ENCODE measurements around the gene ASB4. TPM values are rescaled to one million over a fixed set of nuclear protein-coding genes. Genes with fewer than 3 reads are reported as not detected.

Gene ASB4
- total and polyA plus RNA-seq, 12 donors = 18.3 to 323 (median 88.2) TPM

- intact Hi-C loops (cut with DNase I) = no loop called here
- 93 to 100% (median 96%) methylated on average over 1 of the region's 1 CpG for WGBS, 4 donors
Observed at GRCh38 chr7:95517870-95518269, 32.1 kb downstream of the ASB4 start.

DNA sequence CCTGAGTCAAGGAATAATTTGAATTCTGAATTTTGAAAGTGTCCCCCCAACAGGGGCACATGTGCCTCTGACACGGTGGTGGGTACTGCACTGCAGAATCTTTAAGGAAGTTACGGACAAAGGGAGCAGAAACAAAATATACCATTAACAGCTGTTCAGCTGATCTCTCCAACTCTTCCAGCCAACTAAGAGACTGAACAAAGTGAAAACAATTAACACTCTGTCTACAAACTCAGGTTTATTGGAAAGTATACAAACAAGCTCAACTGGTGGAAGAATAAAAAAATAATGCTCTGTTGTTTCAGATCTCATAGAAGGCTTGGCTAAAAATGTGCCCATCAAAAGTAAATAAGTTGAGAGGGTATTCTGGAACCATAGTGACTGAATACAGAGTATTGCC is 34.4 kb downstream of the ASB4 start:
- Histone ChIP-seq H3K9me3 (replicated peaks in 1 of 3) (no peaks in the 10 kb centered on the region), H3K4me1 (replicated peaks in 1 of 2) (peaks cover 3 to 35% of the 10 kb centered on the region in 2 donors), H3K4me3 (no peak overlapping the region), H3K27me3 (no peaks in the 10 kb centered on the region), H3K27ac (no peak overlapping the region), H3K36me3 (replicated peaks in 1 of 2) (no peaks in the 10 kb centered on the region)
- TF ChIP-seq, protein P1, sequence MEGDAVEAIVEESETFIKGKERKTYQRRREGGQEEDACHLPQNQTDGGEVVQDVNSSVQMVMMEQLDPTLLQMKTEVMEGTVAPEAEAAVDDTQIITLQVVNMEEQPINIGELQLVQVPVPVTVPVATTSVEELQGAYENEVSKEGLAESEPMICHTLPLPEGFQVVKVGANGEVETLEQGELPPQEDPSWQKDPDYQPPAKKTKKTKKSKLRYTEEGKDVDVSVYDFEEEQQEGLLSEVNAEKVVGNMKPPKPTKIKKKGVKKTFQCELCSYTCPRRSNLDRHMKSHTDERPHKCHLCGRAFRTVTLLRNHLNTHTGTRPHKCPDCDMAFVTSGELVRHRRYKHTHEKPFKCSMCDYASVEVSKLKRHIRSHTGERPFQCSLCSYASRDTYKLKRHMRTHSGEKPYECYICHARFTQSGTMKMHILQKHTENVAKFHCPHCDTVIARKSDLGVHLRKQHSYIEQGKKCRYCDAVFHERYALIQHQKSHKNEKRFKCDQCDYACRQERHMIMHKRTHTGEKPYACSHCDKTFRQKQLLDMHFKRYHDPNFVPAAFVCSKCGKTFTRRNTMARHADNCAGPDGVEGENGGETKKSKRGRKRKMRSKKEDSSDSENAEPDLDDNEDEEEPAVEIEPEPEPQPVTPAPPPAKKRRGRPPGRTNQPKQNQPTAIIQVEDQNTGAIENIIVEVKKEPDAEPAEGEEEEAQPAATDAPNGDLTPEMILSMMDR (IDR thresholded peaks at IDR 0.05) = no peak
- TF ChIP-seq POLR2A (IDR thresholded peaks at IDR 0.05) = no peak
- intact Hi-C loops (cut with DNase I) = no loop called here
- DNase-seq = no peak
- 86 to 94% (median 90%) methylated on average over 2 of the region's 2 CpGs for WGBS, 4 donors

More at GRCh38 chr7:95517870-95518269, 32.1 kb downstream of the ASB4 start:
- H3K36me3 ChIP-seq (replicated peaks in 1 of 2) = no peaks in the 10 kb centered on the region
- H3K4me3 ChIP-seq = no peak overlapping the region
- no peak overlapping the region for H3K27ac ChIP-seq
- H3K9me3 ChIP-seq (replicated peaks in 1 of 3) = no peaks in the 10 kb centered on the region
- H3K4me1 ChIP-seq (replicated peaks in 1 of 2) = peaks cover 1 to 29% of the 10 kb centered on the region in 2 donors
- TF ChIP-seq, protein P1 (IDR thresholded peaks at IDR 0.05) = no peak
- TF ChIP-seq POLR2A (IDR thresholded peaks at IDR 0.05) = no peak
- no peaks in the 10 kb centered on the region for H3K27me3 ChIP-seq
- DNase-seq = no peak

- Histone ChIP-seq H3K4me1 (replicated peaks in 1 of 2) (peaks cover 13 to 47% of the 10 kb centered on the region in 2 donors), H3K4me3 (no peak overlapping the region), H3K36me3 (replicated peaks in 1 of 2) (no peaks in the 10 kb centered on the region), H3K27ac (peak overlapping the region in 3 of 5 donors; percentile 16 to 75 (median 67)), H3K9me3 (replicated peaks in 1 of 3) (no peaks in the 10 kb centered on the region), H3K27me3 (no peaks in the 10 kb centered on the region)
- DNase-seq = peak in 2 of 7 donors; percentile 29 to 35
- TF ChIP-seq, protein P1 (IDR thresholded peaks at IDR 0.05) = no peak
- no peak for TF ChIP-seq POLR2A (IDR thresholded peaks at IDR 0.05)
- intact Hi-C loops (cut with DNase I) = loop anchor here (5.0 kb wide), 2 partner anchors 157 to 162 kb away; no protein-coding TSS in a partner anchor
- 20 to 30% (median 23%) methylated on average over 3 of the region's 3 CpGs for WGBS, 4 donors
Observed at GRCh38 chr7:95525503-95525902, 39.8 kb downstream of the ASB4 start.

GRCh38 chr7:95526128-95526738 is 40.5 kb downstream of the ASB4 start:
- intact Hi-C loops (cut with DNase I) = loop anchor here (5.0 kb wide), 2 partner anchors 156 to 161 kb away; no protein-coding TSS in a partner anchor
- peaks cover 13 to 53% of the 10 kb centered on the region in 2 donors for H3K4me1 ChIP-seq (replicated peaks in 1 of 2)
- H3K4me3 ChIP-seq = no peak overlapping the region
- TF ChIP-seq, protein P1 (IDR thresholded peaks at IDR 0.05) = no peak
- no peak for TF ChIP-seq POLR2A (IDR thresholded peaks at IDR 0.05)
- H3K27me3 ChIP-seq = no peaks in the 10 kb centered on the region
- DNase-seq = no peak
- WGBS, 4 donors = 50 to 55% (median 53%) methylated on average over 7 of the region's 7 CpGs
- H3K27ac ChIP-seq = peak overlapping the region in 3 of 5 donors; percentile 16 to 75 (median 67)
- H3K9me3 ChIP-seq (replicated peaks in 1 of 3) = no peaks in the 10 kb centered on the region
- no peaks in the 10 kb centered on the region for H3K36me3 ChIP-seq (replicated peaks in 1 of 2)

All from adrenal gland (tissue), 12 donors.